ENCODE data around the gene TARDBP. TPM values are rescaled to one million over a fixed set of nuclear protein-coding genes. Genes with fewer than 3 reads are reported as not detected.
A peak's percentile ranks its signal among the peaks of the same experiment; 100 is the strongest.
"Not testable (repeated sequence)": the region's sequence is repeated elsewhere in the genome, so short reads cannot be mapped to it uniquely, and the experiment has no call there.

Gene TARDBP
- total and polyA plus RNA-seq, 5 experiments from 2014 or later = 46.6 to 211 (median 65.2) TPM

DNA sequence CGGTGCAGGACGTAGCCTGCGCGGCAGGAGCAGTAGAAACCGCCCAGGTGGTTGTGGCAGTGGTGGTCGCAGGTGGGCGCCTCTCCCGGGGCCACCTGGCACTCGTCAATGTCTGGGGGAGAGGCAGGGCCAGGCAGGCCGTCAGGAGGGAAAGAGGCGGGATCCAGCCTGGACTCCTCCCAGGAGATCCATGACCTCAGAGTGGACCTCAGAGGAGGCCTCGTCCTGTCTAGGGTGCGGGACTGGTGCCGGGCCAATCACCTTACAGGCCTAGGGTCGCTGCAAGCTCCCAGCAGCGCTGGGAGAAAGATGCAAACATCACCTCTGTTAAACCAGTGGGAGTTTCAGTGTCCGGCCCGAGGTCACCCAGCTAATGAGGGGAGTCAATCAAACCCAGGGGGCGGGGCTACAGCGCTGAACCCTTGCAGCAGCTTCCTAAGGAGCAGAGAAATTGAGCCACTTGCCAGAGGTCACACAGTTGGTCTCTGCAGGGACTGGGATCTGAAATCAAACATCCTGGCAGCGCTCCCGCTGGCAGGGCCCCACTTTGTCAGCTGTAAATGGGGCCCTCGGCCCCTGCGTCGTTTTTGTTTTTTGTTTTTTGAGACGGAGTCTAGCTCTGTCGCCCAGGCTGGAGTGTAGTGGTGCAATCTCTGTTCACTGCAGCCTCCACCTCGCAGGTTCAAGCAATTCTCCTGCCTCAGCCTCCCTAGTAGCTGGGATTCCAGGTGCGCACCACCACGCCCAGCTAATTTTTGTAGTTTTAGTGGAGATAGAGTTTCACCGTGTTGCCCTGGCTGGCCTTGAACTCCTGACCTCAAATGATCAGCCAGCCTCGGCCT, 33.2 kb downstream of the TARDBP start:
- no peak overlapping the region for H3K27ac Mint-ChIP-seq
- ATAC-seq (no peak), DNase-seq (no peak)
- H3K27me3 Mint-ChIP-seq = no peaks in the 10 kb centered on the region
- H3K4me1 Mint-ChIP-seq = no peaks in the 10 kb centered on the region
- no peaks in the 10 kb centered on the region for H3K9me3 Mint-ChIP-seq
- no peak overlapping the region for H3K4me3 Mint-ChIP-seq
- POLR2A ChIA-PET = interaction anchor here (0.5 kb wide), 1 partner anchor 879 kb away, joined by 3 read pairs; no protein-coding TSS in a partner anchor
- no peaks in the 10 kb centered on the region for H3K36me3 Mint-ChIP-seq

DNA sequence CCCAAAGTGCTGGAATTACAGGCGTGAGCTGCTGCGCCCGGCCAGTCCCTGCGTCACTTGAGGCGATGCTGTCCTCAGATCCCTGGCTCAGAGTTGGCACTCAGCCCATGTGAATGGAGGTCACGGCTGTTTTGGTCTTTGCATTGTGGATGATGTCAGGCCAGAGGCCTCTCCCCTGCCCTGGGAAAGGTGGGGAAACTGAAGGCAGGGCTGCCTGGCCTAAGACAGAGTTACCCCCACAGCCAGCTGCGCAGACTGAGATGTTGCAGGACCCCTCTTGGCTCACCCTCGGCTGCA, 33.8 kb downstream of the TARDBP start:
- Mint-ChIP-seq H3K36me3 (no peaks in the 10 kb centered on the region), H3K9me3 (no peaks in the 10 kb centered on the region), H3K4me1 (no peaks in the 10 kb centered on the region), H3K27me3 (no peaks in the 10 kb centered on the region), H3K4me3 (no peak overlapping the region), H3K27ac (no peak overlapping the region)
- POLR2A ChIA-PET = interaction anchor here (0.5 kb wide), 1 partner anchor 879 kb away, joined by 3 read pairs; no protein-coding TSS in a partner anchor
- no peak for DNase-seq
- ATAC-seq = no peak

GRCh38 chr1:11046625-11047365, 34.3 kb downstream of the TARDBP start, which contains the start of gene MASP2:
TSS of gene MASP2 (minus strand) at chr1:11047239. CDS start at chr1:11047207, 32 bp downstream.
- Mint-ChIP-seq H3K9me3 (no peaks in the 10 kb centered on the region), H3K4me3 (no peak within 1 kb of the TSS), H3K4me1 (no peaks in the 10 kb centered on the region), H3K36me3 (no peaks in the 10 kb centered on the region), H3K27ac (no peak within 1 kb of the TSS), H3K27me3 (no peaks in the 10 kb centered on the region)
- no peak for ATAC-seq
- DNase-seq = no peak
- POLR2A ChIA-PET = no interaction called here

- POLR2A ChIA-PET = interaction anchor here (0.6 kb wide), 1 partner anchor 225 kb away, joined by 4 read pairs; no protein-coding TSS in a partner anchor
- H3K4me3 Mint-ChIP-seq, H3K4me1 Mint-ChIP-seq, DNase-seq, H3K36me3 Mint-ChIP-seq, H3K27me3 Mint-ChIP-seq, ATAC-seq, H3K9me3 Mint-ChIP-seq: not testable (repeated sequence)
- peak overlapping the region in 1 of 10 donors; percentile 56 for H3K27ac Mint-ChIP-seq
Measured at GRCh38 chr1:11051121-11051520, 38.7 kb downstream of the TARDBP start.

DNA sequence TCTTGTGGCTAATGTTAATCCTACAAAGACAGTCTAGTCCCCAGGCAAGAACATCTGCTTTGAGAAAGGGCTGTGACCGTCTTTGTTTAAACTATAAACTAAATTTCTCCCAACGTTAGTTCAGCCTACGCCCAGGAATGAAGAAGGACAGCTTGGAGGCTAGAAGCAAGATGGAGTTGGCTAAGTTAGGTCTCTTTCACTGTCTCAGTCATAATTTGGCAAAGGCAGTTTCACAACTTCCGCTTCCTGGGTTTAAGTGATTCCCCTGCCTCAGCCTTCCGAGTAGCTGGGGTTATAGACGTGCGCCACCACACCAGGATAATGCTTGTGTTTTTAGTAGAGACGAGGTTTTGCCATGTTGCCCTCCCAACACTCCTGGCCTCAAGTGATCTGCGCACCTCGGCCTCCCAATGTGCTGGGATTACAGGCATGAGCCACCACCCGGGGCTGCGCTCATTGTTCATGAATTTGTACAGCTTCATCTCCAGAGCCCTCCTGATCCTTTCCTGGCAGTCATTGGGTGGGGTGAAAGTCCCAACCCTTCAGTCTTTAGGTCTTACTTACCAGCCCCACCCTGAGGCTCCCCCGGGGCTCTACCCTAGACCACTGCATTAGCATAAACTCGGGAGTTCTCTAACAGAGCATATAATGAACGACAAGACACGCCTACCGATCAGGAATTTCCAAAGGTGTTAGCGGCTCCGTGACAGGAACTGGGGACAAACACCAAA, 39.5 kb downstream of the TARDBP start:
- Mint-ChIP-seq H3K4me3 (no peak overlapping the region), H3K27me3 (no peaks in the 10 kb centered on the region), H3K4me1 (peaks cover 0 to 4% (median 1%) of the 10 kb centered on the region in 4 donors), H3K9me3 (no peaks in the 10 kb centered on the region), H3K36me3 (peaks cover 0 to 16% (median 0%) of the 10 kb centered on the region in 3 donors), H3K27ac (peak overlapping the region in 2 of 10 donors; percentile 40 to 60)
- ATAC-seq = no peak
- DNase-seq = no peak
- POLR2A ChIA-PET = interaction anchor here (2.0 kb wide), 1 partner anchor 9 kb away, joined by 10 read pairs; no protein-coding TSS in a partner anchor

GRCh38 chr1:11052839-11053757, 40.6 kb downstream of the TARDBP start:
- DNase-seq (no peak), ATAC-seq (peak; percentile 33 to 49)
- Mint-ChIP-seq H3K27ac (peak overlapping the region in 1 of 10 donors; percentile 59), H3K36me3 (peaks cover 0 to 27% (median 0%) of the 10 kb centered on the region in 3 donors), H3K4me3 (no peak overlapping the region), H3K27me3 (no peaks in the 10 kb centered on the region), H3K4me1 (peaks cover 0 to 6% (median 2%) of the 10 kb centered on the region in 4 donors), H3K9me3 (no peaks in the 10 kb centered on the region)
- POLR2A ChIA-PET = interaction anchor here (0.6 to 2.0 kb wide), 2 partner anchors 8 to 20 kb away, joined by 4 to 10 read pairs; no protein-coding TSS in a partner anchor

GRCh38 chr1:11053758-11054137, 41.3 kb downstream of the TARDBP start:
- POLR2A ChIA-PET = interaction anchor here (0.6 to 1.0 kb wide), 2 partner anchors 20 to 46 kb away, joined by 3 to 4 read pairs; partner anchors contain the start of gene EXOSC10
- no peaks in the 10 kb centered on the region for H3K9me3 Mint-ChIP-seq
- H3K36me3 Mint-ChIP-seq = peaks cover 0 to 30% (median 0%) of the 10 kb centered on the region in 3 donors
- H3K27me3 Mint-ChIP-seq = no peaks in the 10 kb centered on the region
- H3K4me3 Mint-ChIP-seq = no peak overlapping the region
- peak in 1 of 2 donors; percentile 20 for ATAC-seq
- no peak for DNase-seq
- H3K4me1 Mint-ChIP-seq = peaks cover 3 to 12% (median 4%) of the 10 kb centered on the region in 4 donors
- H3K27ac Mint-ChIP-seq = no peak overlapping the region

DNA sequence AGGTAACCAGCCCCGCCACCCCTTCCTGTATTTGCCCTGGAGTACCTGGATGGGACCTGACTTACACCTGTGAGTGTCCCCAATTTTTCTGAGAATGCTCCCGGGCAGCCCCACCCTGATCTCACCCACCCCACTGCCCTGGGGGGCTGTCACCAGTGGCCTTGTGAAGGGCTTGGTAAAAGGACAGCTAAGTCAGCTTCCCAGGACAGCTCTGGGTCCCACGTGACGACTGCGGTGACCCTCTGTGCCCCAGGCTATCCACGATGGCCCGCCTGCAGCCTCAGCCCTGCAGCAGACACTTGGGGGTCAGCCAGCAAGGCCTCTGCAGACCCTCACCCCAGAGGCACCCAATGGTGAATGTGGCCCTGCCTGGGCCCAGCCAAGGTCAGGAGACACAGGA, 41.7 kb downstream of the TARDBP start:
- Mint-ChIP-seq H3K36me3 (peaks cover 0 to 30% (median 0%) of the 10 kb centered on the region in 3 donors), H3K27me3 (no peaks in the 10 kb centered on the region), H3K27ac (no peak overlapping the region), H3K4me3 (no peak overlapping the region), H3K4me1 (peaks cover 7 to 16% (median 8%) of the 10 kb centered on the region in 4 donors), H3K9me3 (no peaks in the 10 kb centered on the region)
- DNase-seq (no peak), ATAC-seq (no peak)
- POLR2A ChIA-PET = interaction anchor here (0.6 to 1.0 kb wide), 2 partner anchors 21 to 45 kb away, joined by 3 to 4 read pairs; partner anchors contain the start of gene EXOSC10

DNA sequence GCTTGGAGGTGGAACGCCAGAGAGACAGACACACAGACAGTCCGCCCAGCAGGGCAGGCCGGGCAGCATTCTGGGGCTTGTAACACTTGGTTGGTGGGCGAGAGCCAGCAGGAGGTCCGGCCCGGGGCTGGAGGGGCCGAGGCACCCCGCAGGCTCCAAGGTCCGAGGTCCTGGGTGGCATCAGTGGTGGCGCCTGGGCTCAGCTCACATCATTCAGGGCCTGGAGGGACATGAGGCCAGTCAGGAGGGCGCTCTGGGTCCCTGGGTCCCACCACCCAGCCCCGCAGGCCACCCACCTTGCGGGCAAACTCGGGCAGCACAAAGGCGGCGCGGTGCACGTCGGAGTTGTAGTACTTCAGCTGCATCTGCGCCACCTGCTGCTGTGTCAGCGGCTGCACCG, 42.2 kb downstream of the TARDBP start:
- DNase-seq = no peak
- Mint-ChIP-seq H3K4me3 (no peak overlapping the region), H3K9me3 (no peaks in the 10 kb centered on the region), H3K27ac (no peak overlapping the region), H3K4me1 (peaks cover 9 to 17% (median 10%) of the 10 kb centered on the region in 4 donors), H3K27me3 (no peaks in the 10 kb centered on the region), H3K36me3 (peaks cover 0 to 30% (median 0%) of the 10 kb centered on the region in 3 donors)
- POLR2A ChIA-PET = interaction anchor here (1.0 kb wide), 1 partner anchor 45 kb away, joined by 3 read pairs; the partner anchor contains the start of gene EXOSC10
- no peak for ATAC-seq

- POLR2A ChIA-PET = interaction anchor here (1.0 kb wide), 1 partner anchor 206 kb away, joined by 3 read pairs; no protein-coding TSS in a partner anchor
- Mint-ChIP-seq H3K36me3 (peaks cover 0 to 30% (median 0%) of the 10 kb centered on the region in 3 donors), H3K4me3 (no peak overlapping the region), H3K4me1 (peaks cover 12 to 20% (median 15%) of the 10 kb centered on the region in 4 donors), H3K27me3 (no peaks in the 10 kb centered on the region), H3K9me3 (no peaks in the 10 kb centered on the region), H3K27ac (no peak overlapping the region)
- DNase-seq (no peak), ATAC-seq (no peak)
Measured at GRCh38 chr1:11055676-11056075, 43.2 kb downstream of the TARDBP start.

- peaks cover 0 to 30% (median 0%) of the 10 kb centered on the region in 3 donors for H3K36me3 Mint-ChIP-seq
- H3K4me3 Mint-ChIP-seq = no peak overlapping the region
- ATAC-seq (no peak), DNase-seq (no peak)
- peak overlapping the region in 2 of 10 donors; percentile 20 to 55 for H3K27ac Mint-ChIP-seq
- no peaks in the 10 kb centered on the region for H3K9me3 Mint-ChIP-seq
- peaks cover 16 to 28% (median 21%) of the 10 kb centered on the region in 4 donors for H3K4me1 Mint-ChIP-seq
- POLR2A ChIA-PET = interaction anchor here (0.6 to 1.0 kb wide), 2 partner anchors 14 to 205 kb away, joined by 3 to 4 read pairs; no protein-coding TSS in a partner anchor
- H3K27me3 Mint-ChIP-seq = no peaks in the 10 kb centered on the region
Measured at GRCh38 chr1:11056504-11056903, 44.0 kb downstream of the TARDBP start.
